Measurements from ENCODE around the gene PPP1R27.
"Not testable (repeated sequence)": the region's sequence is repeated elsewhere in the genome, so short reads cannot be mapped to it uniquely, and the experiment has no call there.

Gene PPP1R27

DNA sequence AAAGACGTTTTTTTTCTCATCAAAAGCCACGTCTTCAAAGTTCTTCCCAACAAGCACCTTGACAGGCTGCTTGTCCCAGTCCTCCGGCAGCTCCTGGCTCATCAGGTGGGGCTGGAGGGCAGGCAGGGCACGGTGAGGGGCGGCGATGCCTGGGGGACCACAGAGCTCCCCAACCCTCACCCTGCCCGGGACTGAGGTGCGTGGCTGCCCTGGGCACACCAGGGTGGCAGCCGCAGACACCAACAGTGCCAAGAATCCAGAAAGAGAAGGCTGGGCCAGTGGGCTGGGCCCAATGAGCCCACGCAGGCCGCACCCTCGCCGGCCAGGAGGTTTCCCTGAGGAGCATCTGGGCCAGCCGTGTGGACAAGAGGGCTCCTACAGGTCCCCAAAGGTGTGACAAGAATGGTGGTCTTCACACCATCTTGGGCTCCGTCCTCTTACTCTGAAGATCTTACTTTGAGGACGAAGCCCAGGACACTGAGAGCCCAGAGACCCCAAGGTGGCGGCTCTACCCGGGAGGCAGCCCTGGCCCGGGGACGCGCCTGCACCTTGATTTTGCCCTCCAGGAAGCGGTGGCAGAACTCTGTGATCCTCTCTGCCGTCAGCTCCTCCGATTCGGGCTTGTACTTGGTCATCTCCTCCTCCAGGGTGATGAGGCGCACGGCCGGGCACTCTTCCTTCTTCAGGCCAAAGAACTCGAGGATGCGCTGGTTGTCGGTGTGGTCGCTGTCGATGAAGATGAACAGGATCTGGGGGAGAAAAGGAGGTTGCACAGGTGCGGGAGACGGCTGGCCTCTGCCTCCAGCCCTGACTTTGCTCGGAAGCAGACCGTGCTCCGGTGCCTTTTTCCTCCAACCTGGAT, 11.3 kb upstream of the PPP1R27 start:
- peaks cover 79% of the 10 kb centered on the region for H3K36me3 ChIP-seq (ENCODE audit: control insufficient read depth, insufficient read depth, low read length)
- no peaks in the 10 kb centered on the region for H3K4me1 ChIP-seq (ENCODE audit: control insufficient read depth, insufficient read depth, low read length, poor library complexity, severe bottlenecking)
- H3K4me3 ChIP-seq (ENCODE audit: extremely low read depth, insufficient read depth, low read length, poor library complexity, severe bottlenecking): no peak overlapping the region
- no peak overlapping the region for H3K27ac ChIP-seq (ENCODE audit: low read depth, low read length, severe bottlenecking)
- WGBS, 2 experiments (ENCODE audit: insufficient coverage in 2 of 2): 94 to 95% methylated on average over 32 to 36 of the region's 38 CpGs
- no peaks in the 10 kb centered on the region for H3K9me3 ChIP-seq (ENCODE audit: control insufficient read depth, low read length)

DNA sequence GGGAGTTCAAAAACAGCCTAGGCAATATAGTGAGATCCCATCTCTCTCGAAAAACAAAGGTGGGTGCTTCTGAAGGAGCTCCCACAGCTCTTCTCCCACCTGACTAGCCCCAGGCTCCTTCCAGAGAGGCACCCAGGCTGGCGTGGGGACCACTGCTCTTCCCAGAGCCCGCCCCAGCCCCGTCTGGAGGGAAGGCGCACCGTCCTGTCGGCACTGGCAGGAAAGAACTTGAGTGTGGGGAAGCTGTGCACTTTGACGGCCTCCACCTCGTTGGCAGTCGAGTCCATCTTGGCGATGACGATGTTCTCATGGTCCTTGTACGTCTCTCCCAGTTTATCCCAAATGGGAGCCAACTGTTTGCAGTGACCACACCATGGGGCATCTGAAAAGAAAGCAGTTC, 10.5 kb upstream of the PPP1R27 start:
- H3K4me1 ChIP-seq (ENCODE audit: control insufficient read depth, insufficient read depth, low read length, poor library complexity, severe bottlenecking): no peaks in the 10 kb centered on the region
- H3K9me3 ChIP-seq (ENCODE audit: control insufficient read depth, low read length): no peaks in the 10 kb centered on the region
- no peak overlapping the region for H3K27ac ChIP-seq (ENCODE audit: low read depth, low read length, severe bottlenecking)
- 94 to 96% methylated on average over 13 of the region's 13 CpGs for WGBS, 2 experiments (ENCODE audit: insufficient coverage in 2 of 2)
- peaks cover 71% of the 10 kb centered on the region for H3K36me3 ChIP-seq (ENCODE audit: control insufficient read depth, insufficient read depth, low read length)
- no peak overlapping the region for H3K4me3 ChIP-seq (ENCODE audit: extremely low read depth, insufficient read depth, low read length, poor library complexity, severe bottlenecking)

DNA sequence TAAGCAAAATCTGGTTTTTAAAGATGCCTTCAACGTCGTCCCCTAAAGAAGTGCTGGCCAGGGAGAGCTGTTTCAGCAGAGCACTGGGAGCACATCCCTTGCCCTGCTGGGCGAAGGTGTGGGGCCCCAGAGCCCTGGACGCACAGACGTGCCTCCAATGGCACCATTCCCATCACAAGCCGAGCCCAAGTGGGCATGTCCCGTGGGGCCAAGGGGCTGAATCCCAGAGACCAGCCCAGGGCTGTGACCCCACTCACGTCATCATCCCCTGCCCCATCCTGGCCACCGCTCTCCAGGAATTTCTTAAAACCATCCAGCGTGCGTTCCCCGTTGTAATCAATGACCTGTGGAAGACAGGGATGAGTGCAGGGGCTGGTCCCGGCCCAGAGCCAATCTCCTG, 10.0 kb upstream of the PPP1R27 start:
- H3K4me1 ChIP-seq (ENCODE audit: control insufficient read depth, insufficient read depth, low read length, poor library complexity, severe bottlenecking): no peaks in the 10 kb centered on the region
- no peaks in the 10 kb centered on the region for H3K9me3 ChIP-seq (ENCODE audit: control insufficient read depth, low read length)
- WGBS, 2 experiments (ENCODE audit: insufficient coverage in 2 of 2): 98% methylated on average over 11 to 12 of the region's 13 CpGs
- no peak overlapping the region for H3K27ac ChIP-seq (ENCODE audit: low read depth, low read length, severe bottlenecking)
- H3K36me3 ChIP-seq (ENCODE audit: control insufficient read depth, insufficient read depth, low read length): peaks cover 66% of the 10 kb centered on the region
- H3K4me3 ChIP-seq (ENCODE audit: extremely low read depth, insufficient read depth, low read length, poor library complexity, severe bottlenecking): no peak overlapping the region

DNA sequence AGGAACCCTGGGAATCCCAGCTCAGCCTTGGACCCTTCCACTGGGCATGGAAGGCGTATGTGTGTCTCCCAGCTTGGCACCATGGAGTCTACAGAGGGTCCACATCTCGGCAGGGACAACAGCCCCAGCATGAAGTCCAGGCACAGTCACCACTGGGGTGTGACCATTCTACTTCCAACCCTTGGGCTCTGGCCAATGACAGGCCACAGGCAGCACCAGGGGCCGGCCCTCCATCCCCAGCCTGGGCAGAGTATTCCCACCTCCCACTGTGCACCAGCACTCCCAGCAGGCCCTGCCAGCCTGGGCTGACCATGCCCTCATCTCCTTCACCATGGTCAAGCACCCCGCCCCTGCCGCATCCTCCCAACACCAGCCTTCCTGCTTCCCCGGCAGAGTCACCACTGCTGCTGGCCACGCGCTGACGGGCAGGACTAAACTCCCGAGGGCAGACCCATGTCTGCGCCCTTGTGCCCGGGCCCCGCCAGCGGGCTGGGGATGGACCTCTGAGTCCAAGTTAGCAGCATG, 9.5 kb upstream of the PPP1R27 start:
- no peaks in the 10 kb centered on the region for H3K9me3 ChIP-seq (ENCODE audit: control insufficient read depth, low read length)
- H3K36me3 ChIP-seq (ENCODE audit: control insufficient read depth, insufficient read depth, low read length): peaks cover 62% of the 10 kb centered on the region
- H3K4me1 ChIP-seq (ENCODE audit: control insufficient read depth, insufficient read depth, low read length, poor library complexity, severe bottlenecking): no peaks in the 10 kb centered on the region
- 97 to 98% methylated on average over 14 of the region's 14 CpGs for WGBS, 2 experiments (ENCODE audit: insufficient coverage in 2 of 2)
- H3K4me3 ChIP-seq (ENCODE audit: extremely low read depth, insufficient read depth, low read length, poor library complexity, severe bottlenecking): no peak overlapping the region
- no peak overlapping the region for H3K27ac ChIP-seq (ENCODE audit: low read depth, low read length, severe bottlenecking)

DNA sequence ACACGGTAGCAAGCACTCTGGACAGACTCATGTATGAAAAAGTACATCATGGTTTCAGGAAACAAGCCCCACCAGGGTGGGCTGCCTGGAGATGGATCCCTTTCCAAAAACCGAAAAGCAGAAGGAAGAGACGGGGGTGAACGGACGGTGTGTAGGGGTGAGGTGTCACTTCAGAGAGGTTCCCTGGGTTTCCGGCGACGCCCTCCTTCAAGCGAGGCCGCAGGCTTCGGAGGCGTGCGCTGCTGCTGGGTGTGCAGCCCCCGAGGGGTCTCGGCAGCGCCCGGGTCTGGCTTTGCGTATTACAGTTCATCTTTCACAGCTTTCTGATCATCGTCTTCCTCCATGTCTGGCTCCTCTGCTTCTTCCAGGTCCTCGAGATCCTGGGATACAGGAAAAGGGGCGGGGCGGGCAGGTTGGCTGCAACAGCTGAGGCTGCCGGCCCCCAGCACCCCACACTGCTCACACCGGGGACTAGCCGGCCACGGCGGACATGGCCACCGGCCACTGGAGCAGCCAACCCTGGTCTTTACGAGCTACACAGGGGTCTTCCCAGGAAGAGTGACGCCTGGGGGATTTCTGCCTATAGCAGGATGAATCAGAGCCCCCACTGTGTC, 9.0 kb upstream of the PPP1R27 start:
- Histone ChIP-seq H3K4me3 (ENCODE audit: extremely low read depth, insufficient read depth, low read length, poor library complexity, severe bottlenecking) (no peak overlapping the region), H3K36me3 (ENCODE audit: control insufficient read depth, insufficient read depth, low read length) (peaks cover 61% of the 10 kb centered on the region), H3K27ac (ENCODE audit: low read depth, low read length, severe bottlenecking) (no peak overlapping the region), H3K9me3 (ENCODE audit: control insufficient read depth, low read length) (no peaks in the 10 kb centered on the region), H3K4me1 (ENCODE audit: control insufficient read depth, insufficient read depth, low read length, poor library complexity, severe bottlenecking) (peaks cover 4% of the 10 kb centered on the region)
- WGBS, 2 experiments (ENCODE audit: insufficient coverage in 2 of 2): 93 to 96% methylated on average over 24 to 28 of the region's 30 CpGs

DNA sequence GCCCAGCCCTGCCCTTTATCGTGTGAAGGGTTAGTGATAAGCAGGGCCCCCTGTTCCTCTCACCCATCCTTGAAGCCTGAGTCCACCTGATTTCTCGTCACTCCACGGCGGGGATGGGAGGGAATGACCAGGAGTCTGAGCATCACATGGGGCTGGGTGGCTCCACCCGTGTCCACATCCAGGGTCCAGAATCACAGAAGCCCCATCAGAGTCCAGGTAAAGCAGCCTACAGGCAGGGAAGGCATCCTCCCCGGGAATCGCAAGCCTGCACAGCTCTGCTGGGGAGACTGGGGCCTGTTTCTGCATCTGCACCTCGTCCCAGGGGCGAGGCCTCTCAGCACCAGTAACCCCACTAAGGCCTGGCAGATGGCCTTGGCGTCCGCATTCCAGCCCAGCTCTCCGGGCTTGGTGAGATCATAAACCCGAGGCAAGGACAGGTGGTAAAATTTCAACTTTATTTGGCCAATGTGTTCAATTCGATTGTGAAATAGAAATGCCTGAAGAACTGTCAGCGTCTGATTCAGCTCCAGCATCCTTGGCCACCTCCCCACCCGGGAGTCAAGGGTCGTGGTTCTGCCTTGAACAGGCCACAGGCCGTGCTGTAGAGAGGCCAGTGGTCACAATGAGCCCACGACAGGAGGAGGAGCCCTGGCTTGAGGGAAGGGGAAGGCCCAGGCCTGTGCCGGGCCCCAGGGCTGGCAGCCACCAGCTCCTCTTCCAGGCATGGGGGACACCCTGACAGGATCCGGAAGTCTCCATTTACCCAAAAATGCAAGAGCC, 8.1 kb upstream of the PPP1R27 start:
- Histone ChIP-seq H3K36me3 (ENCODE audit: control insufficient read depth, insufficient read depth, low read length) (peaks cover 56% of the 10 kb centered on the region), H3K27ac (ENCODE audit: low read depth, low read length, severe bottlenecking) (no peak overlapping the region), H3K4me1 (ENCODE audit: control insufficient read depth, insufficient read depth, low read length, poor library complexity, severe bottlenecking) (peaks cover 4% of the 10 kb centered on the region), H3K9me3 (ENCODE audit: control insufficient read depth, low read length) (no peaks in the 10 kb centered on the region), H3K4me3 (ENCODE audit: extremely low read depth, insufficient read depth, low read length, poor library complexity, severe bottlenecking) (no peak overlapping the region)
- WGBS, 2 experiments (ENCODE audit: insufficient coverage in 2 of 2): 93 to 94% methylated on average over 19 to 21 of the region's 21 CpGs

DNA sequence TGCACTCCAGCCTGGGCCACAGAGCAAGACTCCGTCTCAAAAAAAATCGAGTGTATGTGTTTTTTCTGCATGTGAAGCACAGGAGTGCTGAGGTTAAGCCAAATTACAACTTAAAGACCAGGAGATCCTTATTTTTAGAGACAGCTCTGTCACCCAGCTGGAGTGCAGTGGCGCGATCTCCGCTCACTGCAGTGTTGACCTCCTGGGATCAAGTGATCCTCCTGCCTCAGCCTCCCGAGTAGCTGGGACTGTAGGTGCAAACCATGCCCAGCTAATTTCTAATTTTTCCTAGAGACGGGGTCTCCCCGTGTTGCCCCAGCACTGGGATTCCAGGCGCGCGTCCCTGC, 7.5 kb upstream of the PPP1R27 start:
- WGBS, 2 experiments (ENCODE audit: insufficient coverage in 2 of 2): 95 to 96% methylated on average over 9 to 11 of the region's 11 CpGs
- peaks cover 51% of the 10 kb centered on the region for H3K36me3 ChIP-seq (ENCODE audit: control insufficient read depth, insufficient read depth, low read length)
- no peak overlapping the region for H3K27ac ChIP-seq (ENCODE audit: low read depth, low read length, severe bottlenecking)
- H3K4me3 ChIP-seq (ENCODE audit: extremely low read depth, insufficient read depth, low read length, poor library complexity, severe bottlenecking): no peak overlapping the region
- no peaks in the 10 kb centered on the region for H3K9me3 ChIP-seq (ENCODE audit: control insufficient read depth, low read length)
- peaks cover 4% of the 10 kb centered on the region for H3K4me1 ChIP-seq (ENCODE audit: control insufficient read depth, insufficient read depth, low read length, poor library complexity, severe bottlenecking)

DNA sequence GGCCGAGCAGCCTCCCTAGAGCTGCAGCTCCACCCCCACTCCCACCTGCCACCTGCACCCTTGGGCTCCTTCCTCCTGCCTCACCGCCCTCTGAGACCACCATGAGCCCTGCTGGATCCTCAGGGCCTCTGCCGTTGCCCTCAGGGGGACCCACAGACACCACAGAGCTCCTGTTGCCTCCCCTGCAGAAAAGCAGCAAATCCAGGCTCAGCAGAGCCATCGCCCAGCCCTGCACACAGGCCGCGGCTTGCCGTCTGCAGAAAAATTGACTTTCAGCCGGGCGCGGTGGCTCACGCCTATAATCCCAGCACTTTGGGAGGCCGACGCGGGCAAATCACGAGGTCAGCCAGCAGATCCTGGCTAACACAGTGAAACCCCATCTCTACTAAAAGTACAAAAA, 7.0 kb upstream of the PPP1R27 start:
- WGBS, 2 experiments (ENCODE audit: insufficient coverage in 2 of 2): 93 to 96% methylated on average over 15 of the region's 15 CpGs
- Histone ChIP-seq H3K4me1 (ENCODE audit: control insufficient read depth, insufficient read depth, low read length, poor library complexity, severe bottlenecking) (peaks cover 4% of the 10 kb centered on the region), H3K27ac (ENCODE audit: low read depth, low read length, severe bottlenecking) (no peak overlapping the region), H3K4me3 (ENCODE audit: extremely low read depth, insufficient read depth, low read length, poor library complexity, severe bottlenecking) (no peak overlapping the region), H3K9me3 (ENCODE audit: control insufficient read depth, low read length) (no peaks in the 10 kb centered on the region), H3K36me3 (ENCODE audit: control insufficient read depth, insufficient read depth, low read length) (peaks cover 46% of the 10 kb centered on the region)

DNA sequence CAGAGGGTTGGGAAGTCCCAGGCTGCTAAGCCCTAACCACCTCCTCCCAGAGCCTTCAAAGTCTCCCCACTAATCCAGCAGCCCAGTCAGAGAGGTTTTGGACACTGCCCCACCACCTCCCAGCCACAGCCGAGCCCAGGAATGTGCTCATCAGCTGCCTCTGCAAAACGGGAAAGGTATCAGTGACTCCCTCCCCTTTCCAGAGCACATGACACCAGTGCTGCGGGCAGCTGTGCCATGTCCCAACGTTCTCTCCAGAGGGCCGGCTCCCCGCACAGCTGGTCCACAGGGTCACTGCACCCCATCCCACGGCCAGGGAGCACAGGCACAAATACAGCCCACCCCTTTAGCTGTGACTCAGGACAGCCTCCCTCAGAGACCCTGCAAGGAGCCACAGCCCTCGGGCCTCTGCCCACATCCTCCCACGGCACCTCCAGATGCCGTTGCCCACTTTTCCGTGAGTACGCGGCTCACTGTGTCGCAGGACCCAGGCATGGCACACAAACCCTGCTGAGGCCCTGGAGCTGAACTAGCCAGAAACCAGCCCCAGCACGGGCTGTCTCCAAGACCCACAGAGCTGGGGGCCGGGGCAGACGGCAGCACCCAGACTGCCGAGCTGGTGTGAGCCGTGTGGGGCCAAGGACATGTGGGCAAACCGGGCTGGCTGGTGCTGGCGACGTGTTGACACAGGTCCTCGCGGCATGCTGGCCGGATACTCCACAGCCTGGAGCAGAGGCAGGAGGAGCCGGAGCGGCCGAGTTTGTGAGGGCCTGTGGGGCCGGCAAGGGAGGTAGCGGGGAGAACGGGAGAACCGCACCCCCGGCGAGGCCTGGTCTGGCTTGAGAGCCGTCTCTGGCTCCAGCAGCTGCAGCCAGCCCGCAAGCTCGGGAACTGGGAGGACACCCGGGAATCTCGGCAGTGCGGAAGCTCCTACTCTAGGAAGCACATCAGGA, 6.3 kb upstream of the PPP1R27 start:
- WGBS, 2 experiments (ENCODE audit: insufficient coverage in 2 of 2): 89 to 92% methylated on average over 38 to 39 of the region's 40 CpGs
- peaks cover 4% of the 10 kb centered on the region for H3K4me1 ChIP-seq (ENCODE audit: control insufficient read depth, insufficient read depth, low read length, poor library complexity, severe bottlenecking)
- H3K9me3 ChIP-seq (ENCODE audit: control insufficient read depth, low read length): no peaks in the 10 kb centered on the region
- peaks cover 39% of the 10 kb centered on the region for H3K36me3 ChIP-seq (ENCODE audit: control insufficient read depth, insufficient read depth, low read length)
- peak overlapping the region; percentile 23 for H3K27ac ChIP-seq (ENCODE audit: low read depth, low read length, severe bottlenecking)
- H3K4me3 ChIP-seq (ENCODE audit: extremely low read depth, insufficient read depth, low read length, poor library complexity, severe bottlenecking): no peak overlapping the region

DNA sequence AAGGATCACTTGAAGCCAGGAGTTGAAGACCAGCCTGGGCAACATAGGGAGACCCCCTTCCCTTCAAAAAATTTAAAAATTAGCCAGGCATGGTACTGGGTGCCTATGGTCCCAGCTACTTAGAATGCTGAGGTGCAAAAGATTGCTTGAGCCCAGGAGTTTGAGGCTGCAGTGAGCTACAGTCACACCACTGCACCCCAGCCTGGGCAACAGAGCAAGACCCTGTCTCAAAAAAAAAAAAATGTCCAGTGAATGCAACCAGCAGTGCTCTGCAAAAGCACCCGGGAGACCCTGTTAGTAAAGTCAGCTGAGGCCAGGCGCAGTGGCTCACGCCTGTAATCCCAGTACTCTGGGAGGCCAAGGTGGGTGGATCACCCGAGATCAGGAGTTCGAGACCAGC, 5.2 kb upstream of the PPP1R27 start:
- H3K4me1 ChIP-seq (ENCODE audit: control insufficient read depth, insufficient read depth, low read length, poor library complexity, severe bottlenecking); H3K27ac ChIP-seq (ENCODE audit: low read depth, low read length, severe bottlenecking); H3K4me3 ChIP-seq (ENCODE audit: extremely low read depth, insufficient read depth, low read length, poor library complexity, severe bottlenecking); H3K9me3 ChIP-seq (ENCODE audit: control insufficient read depth, low read length): not testable (repeated sequence)
- H3K36me3 ChIP-seq (ENCODE audit: control insufficient read depth, insufficient read depth, low read length): peaks cover 28% of the 10 kb centered on the region
- 93 to 98% methylated on average over 3 to 5 of the region's 5 CpGs for WGBS, 2 experiments (ENCODE audit: insufficient coverage in 2 of 2)
